H9 (cell line): ENCODE measurements around the gene CTNNA3. TPM values are rescaled to one million over a fixed set of nuclear protein-coding genes. Genes with fewer than 3 reads are reported as not detected.

Experiments used
- DNase-seq: peaks from one replicate; pipeline ENCODE4 v3.0.0-alpha.2; 2017
- H2AFZ ChIP-seq: one replicate; pipeline ENCODE4 v1.6.1; 2013; ENCODE audit warnings: mild to moderate bottlenecking, low read length, control low read depth, moderate library complexity
- H2AK5ac ChIP-seq: 2 replicates; pipeline ENCODE4 v1.6.1; 2013; ENCODE audit warnings: low read length, control low read depth, mixed read lengths; ENCODE audit not compliant: insufficient read length
- H2BK120ac ChIP-seq: one replicate; pipeline ENCODE4 v1.6.1; 2013; ENCODE audit warnings: low read depth, mild to moderate bottlenecking, low read length, control low read depth, inconsistent platforms; ENCODE audit not compliant: poor library complexity, severe bottlenecking
- H2BK12ac ChIP-seq: 2 replicates; pipeline ENCODE4 v1.6.1; 2013; ENCODE audit warnings: low read length, control low read depth, mixed read lengths, low read depth; ENCODE audit not compliant: insufficient read length
- H2BK15ac ChIP-seq: 2 replicates; pipeline ENCODE4 v1.6.1; 2013; ENCODE audit warnings: low read depth, low read length, control low read depth
- H2BK20ac ChIP-seq: one replicate; pipeline ENCODE4 v1.6.1; 2013; ENCODE audit warnings: low read depth, mild to moderate bottlenecking, low read length, control low read depth, inconsistent platforms; ENCODE audit not compliant: poor library complexity, severe bottlenecking
- H2BK5ac ChIP-seq: 2 replicates; pipeline ENCODE4 v1.6.1; 2013; ENCODE audit warnings: low read length, control low read depth, mixed read lengths; ENCODE audit not compliant: insufficient read length
- H3K14ac ChIP-seq: 2 replicates; pipeline ENCODE4 v1.6.1; 2013; ENCODE audit warnings: low read length, control low read depth; ENCODE audit not compliant: insufficient read depth
- H3K18ac ChIP-seq: 2 replicates; pipeline ENCODE4 v1.6.1; 2013; ENCODE audit warnings: low read depth, mild to moderate bottlenecking, mixed read lengths, low read length, control low read depth; ENCODE audit not compliant: insufficient read length
- H3K23ac ChIP-seq: 2 replicates; pipeline ENCODE4 v1.6.1; 2013; ENCODE audit warnings: low read length, control low read depth, mixed read lengths, low read depth; ENCODE audit not compliant: insufficient read length
- H3K23me2 ChIP-seq: 2 replicates; pipeline ENCODE4 v1.6.1; 2013; ENCODE audit warnings: low read depth, mild to moderate bottlenecking, mixed read lengths, low read length, control low read depth; ENCODE audit not compliant: insufficient read length, poor library complexity, severe bottlenecking
- H3K27ac ChIP-seq: 2 replicates; pipeline ENCODE4 v1.5.1; 2013; ENCODE audit warnings: low read length, control low read depth, mixed read lengths, low read depth; ENCODE audit not compliant: insufficient read length
- H3K27me3 ChIP-seq: 2 replicates; pipeline ENCODE4 v1.6.1; 2013; ENCODE audit warnings: low read length, control low read depth, inconsistent platforms; ENCODE audit not compliant: insufficient read depth
- H3K4ac ChIP-seq: 2 replicates; pipeline ENCODE4 v1.6.1; 2013; ENCODE audit warnings: low read depth, mild to moderate bottlenecking, control low read depth, inconsistent platforms, low read length, moderate library complexity
- H3K4me1 ChIP-seq: 2 replicates; pipeline ENCODE4 v1.6.1; 2013; ENCODE audit warnings: low read length, control low read depth, inconsistent platforms; ENCODE audit not compliant: insufficient read depth
- H3K4me2 ChIP-seq: 2 replicates; pipeline ENCODE4 v1.6.1; 2013; ENCODE audit warnings: low read length, control low read depth, mixed read lengths; ENCODE audit not compliant: insufficient read length, insufficient read depth
- H3K56ac ChIP-seq: 2 replicates; pipeline ENCODE4 v1.6.1; 2013; ENCODE audit warnings: low read depth, mild to moderate bottlenecking, mixed read lengths, low read length, control low read depth; ENCODE audit not compliant: insufficient read length
- H3K79me1 ChIP-seq: 2 replicates; pipeline ENCODE4 v1.6.1; 2013; ENCODE audit warnings: low read depth, mild to moderate bottlenecking, moderate library complexity, low read length, control low read depth, inconsistent platforms; ENCODE audit not compliant: insufficient read depth, poor library complexity, severe bottlenecking
- H3K79me2 ChIP-seq: 2 replicates; pipeline ENCODE4 v1.6.1; 2013; ENCODE audit warnings: low read length, control low read depth, inconsistent platforms; ENCODE audit not compliant: insufficient read depth
- H3K9ac ChIP-seq: 2 replicates; pipeline ENCODE4 v1.6.1; 2013; ENCODE audit warnings: low read length, control low read depth, mixed read lengths; ENCODE audit not compliant: insufficient read length; ENCODE audit errors: extremely low read depth
- H3K9me3 ChIP-seq: one replicate; pipeline ENCODE4 v1.6.1; 2013; ENCODE audit warnings: low read depth, low read length, inconsistent platforms; ENCODE audit not compliant: control insufficient read depth
- H3T11ph ChIP-seq: one replicate; pipeline ENCODE4 v1.6.1; 2013; ENCODE audit warnings: mild to moderate bottlenecking, low read length, control low read depth, inconsistent platforms
- H4K20me1 ChIP-seq: one replicate; pipeline ENCODE4 v1.6.1; 2013; ENCODE audit not compliant: control insufficient read depth, insufficient read length, insufficient read depth
- H4K5ac ChIP-seq: 2 replicates; pipeline ENCODE4 v1.6.1; 2013; ENCODE audit warnings: low read depth, mild to moderate bottlenecking, mixed read lengths, low read length, control low read depth; ENCODE audit not compliant: insufficient read length
- H4K8ac ChIP-seq: replicated peaks from 2 replicates; pipeline ENCODE4 v1.6.1; 2013; ENCODE audit warnings: low read length, control low read depth, mixed read lengths, low read depth; ENCODE audit not compliant: insufficient read length
- H4K91ac ChIP-seq: 2 replicates; pipeline ENCODE4 v1.6.1; 2013; ENCODE audit warnings: low read depth, mild to moderate bottlenecking, moderate library complexity, mixed read lengths, low read length, control low read depth; ENCODE audit not compliant: insufficient read length
- H3K27ac Mint-ChIP-seq, 3 experiments: 2 replicates in 2 of 3; 3 replicates in 1 of 3; pipeline ENCODE4 v1.8.0; 2020 to 2021; ENCODE audit warnings: mixed read lengths in 3 of 3, mild to moderate bottlenecking in 1 of 3, moderate library complexity in 1 of 3
- H3K27me3 Mint-ChIP-seq: 2 replicates; pipeline ENCODE4 v1.8.0; 2021; ENCODE audit warnings: low read depth, mild to moderate bottlenecking, moderate library complexity, mixed read lengths
- H3K36me3 Mint-ChIP-seq, 3 experiments: 2 replicates in 2 of 3; 3 replicates in 1 of 3; pipeline ENCODE4 v1.8.0; 2020 to 2021; ENCODE audit warnings: low read depth in 3 of 3, mixed read lengths in 3 of 3; ENCODE audit not compliant: insufficient read depth in 1 of 3
- H3K4me1 Mint-ChIP-seq, 2 experiments: 2 replicates each; pipeline ENCODE4 v1.8.0; 2020; ENCODE audit warnings: mixed read lengths in 2 of 2
- H3K4me3 Mint-ChIP-seq, 2 experiments: 2 replicates in 1 of 2; 3 replicates in 1 of 2; pipeline ENCODE4 v1.8.0; 2020 to 2021; ENCODE audit warnings: mild to moderate bottlenecking in 2 of 2, mixed read lengths in 2 of 2, moderate library complexity in 1 of 2
- H3K9me3 Mint-ChIP-seq, 2 experiments: 2 replicates in 1 of 2; 3 replicates in 1 of 2; pipeline ENCODE4 v1.8.0; 2020; ENCODE audit warnings: mild to moderate bottlenecking in 2 of 2, mixed read lengths in 2 of 2, moderate library complexity in 1 of 2
- WGBS: extraction: QIAGEN DNeasy Blood & Tissue Kit; methylation state at CpG from one replicate; pipeline ENCODE4 v1.1.7; 2013; ENCODE audit warnings: missing lambda C conversion rate, low lambda C conversion rate, mixed read lengths; ENCODE audit not compliant: insufficient read length; ENCODE audit errors: extremely low coverage; 5-methylcytosine and 5-hydroxymethylcytosine counted together
- total RNA-seq: library from RNA; stranded (reverse); gene quantifications from 2 replicates; pipeline ENCODE4 v1.2.1, GENCODE V29; 2021
- TF ChIP-seq, protein P1 (sequence below): fragments of 200-600 bp; sonication (generic); conservative IDR thresholded peaks from 3 replicates; pipeline ENCODE4 v1.8.0; 2021; ENCODE audit warnings: antibody characterized with exemption, mild to moderate bottlenecking

CTNNA3 gene
- total RNA-seq, 1 experiment from 2014 or later = 3.3 TPM

GRCh38 chr10:66888237-66888636, 807.8 kb downstream of the CTNNA3 start:
- TF ChIP-seq, protein P1, sequence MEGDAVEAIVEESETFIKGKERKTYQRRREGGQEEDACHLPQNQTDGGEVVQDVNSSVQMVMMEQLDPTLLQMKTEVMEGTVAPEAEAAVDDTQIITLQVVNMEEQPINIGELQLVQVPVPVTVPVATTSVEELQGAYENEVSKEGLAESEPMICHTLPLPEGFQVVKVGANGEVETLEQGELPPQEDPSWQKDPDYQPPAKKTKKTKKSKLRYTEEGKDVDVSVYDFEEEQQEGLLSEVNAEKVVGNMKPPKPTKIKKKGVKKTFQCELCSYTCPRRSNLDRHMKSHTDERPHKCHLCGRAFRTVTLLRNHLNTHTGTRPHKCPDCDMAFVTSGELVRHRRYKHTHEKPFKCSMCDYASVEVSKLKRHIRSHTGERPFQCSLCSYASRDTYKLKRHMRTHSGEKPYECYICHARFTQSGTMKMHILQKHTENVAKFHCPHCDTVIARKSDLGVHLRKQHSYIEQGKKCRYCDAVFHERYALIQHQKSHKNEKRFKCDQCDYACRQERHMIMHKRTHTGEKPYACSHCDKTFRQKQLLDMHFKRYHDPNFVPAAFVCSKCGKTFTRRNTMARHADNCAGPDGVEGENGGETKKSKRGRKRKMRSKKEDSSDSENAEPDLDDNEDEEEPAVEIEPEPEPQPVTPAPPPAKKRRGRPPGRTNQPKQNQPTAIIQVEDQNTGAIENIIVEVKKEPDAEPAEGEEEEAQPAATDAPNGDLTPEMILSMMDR = no peak
- Histone ChIP-seq H2BK5ac (no peak overlapping the region), H3K9ac (no peak overlapping the region)

More at GRCh38 chr10:66888237-66888636, 807.8 kb downstream of the CTNNA3 start:
- H3K27ac ChIP-seq = no peak overlapping the region
- no peak overlapping the region for H3K14ac ChIP-seq
- no peak overlapping the region for H2AK5ac ChIP-seq
- peaks cover 0 to 2% of the 10 kb centered on the region in 2 experiments; a peak in 2 of 5 replicates for H3K9me3 Mint-ChIP-seq
- H3K56ac ChIP-seq = no peak overlapping the region
- H2BK120ac ChIP-seq = no peak overlapping the region
- H4K8ac ChIP-seq = no peak overlapping the region
- H3K79me1 ChIP-seq = no peaks in the 10 kb centered on the region
- H3K4me1 ChIP-seq = peaks cover 4% of the 10 kb centered on the region; the same call in 1 of the 2 replicates
- no peaks in the 10 kb centered on the region for H3K27me3 Mint-ChIP-seq
- no peak overlapping the region for H3K23ac ChIP-seq
- no peak overlapping the region for H4K5ac ChIP-seq
- no peak overlapping the region for H3K27ac Mint-ChIP-seq
- no peak overlapping the region for H3T11ph ChIP-seq
- H3K18ac ChIP-seq = no peak overlapping the region
- H3K4me1 Mint-ChIP-seq = peaks cover 12 to 18% of the 10 kb centered on the region in 2 experiments
- H3K23me2 ChIP-seq = no peaks in the 10 kb centered on the region
- H3K4me2 ChIP-seq = no peak overlapping the region
- H2BK15ac ChIP-seq = no peak overlapping the region
- no peaks in the 10 kb centered on the region for H3K79me2 ChIP-seq
- H3K27me3 ChIP-seq = no peaks in the 10 kb centered on the region
- H2BK12ac ChIP-seq = no peak overlapping the region
- H3K4me3 Mint-ChIP-seq = no peak overlapping the region
- H3K4ac ChIP-seq = no peak overlapping the region
- no peak overlapping the region for H2AFZ ChIP-seq
- H3K36me3 Mint-ChIP-seq = peaks cover 3 to 8% (median 8%) of the 10 kb centered on the region in 3 experiments; a peak in 5 of 7 replicates
- no peak overlapping the region for H4K91ac ChIP-seq
- H3K9me3 ChIP-seq = no peaks in the 10 kb centered on the region
- no peak overlapping the region for H2BK20ac ChIP-seq
- no peak for DNase-seq
- H4K20me1 ChIP-seq = no peaks in the 10 kb centered on the region
- no CpG with 5 or more reads among the region's 1 CpG for WGBS
